T follicular helper cell (primary cell): Measurements from ENCODE around the gene FKBP1C.
"Not testable (repeated sequence)": the region's sequence is repeated elsewhere in the genome, so short reads cannot be mapped to it uniquely, and the experiment has no call there.

ENCODE experiments used
- DNase-seq: peaks from one replicate; pipeline ENCODE4 v3.0.0-alpha.2; 2020; ENCODE audit warnings: low read depth
- total RNA-seq, 2 experiments: gene quantifications; one replicate each; lab custom pipeline; 2026; lab: John Stamatoyannopoulos, UW

Gene FKBP1C
- total RNA-seq = 0.30 to 0.96 reads per million in 2 experiments

DNA sequence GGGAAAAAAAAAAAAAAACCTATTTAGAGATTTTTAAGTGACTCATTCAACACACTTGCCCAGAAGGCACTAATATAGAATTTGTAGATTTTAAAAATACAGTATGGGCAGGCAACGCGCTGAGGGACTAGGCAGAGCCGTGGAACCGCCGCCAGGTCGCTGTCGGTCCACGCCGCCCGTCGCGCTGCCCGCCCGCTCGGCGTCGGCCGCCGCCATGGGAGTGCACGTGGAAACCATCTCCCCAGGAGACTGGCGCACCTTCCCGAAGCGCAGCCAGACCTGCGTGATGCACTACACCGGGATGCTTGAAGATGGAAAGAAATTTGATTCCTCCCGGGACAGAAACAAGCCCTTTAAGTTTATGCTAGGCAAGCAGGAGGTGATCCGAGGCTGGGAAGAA, at the start of gene FKBP1C:
FKBP1C (plus strand) TSS at position 127 of the 400 bp plus-strand sequence.
- not testable (repeated sequence) for DNase-seq

DNA sequence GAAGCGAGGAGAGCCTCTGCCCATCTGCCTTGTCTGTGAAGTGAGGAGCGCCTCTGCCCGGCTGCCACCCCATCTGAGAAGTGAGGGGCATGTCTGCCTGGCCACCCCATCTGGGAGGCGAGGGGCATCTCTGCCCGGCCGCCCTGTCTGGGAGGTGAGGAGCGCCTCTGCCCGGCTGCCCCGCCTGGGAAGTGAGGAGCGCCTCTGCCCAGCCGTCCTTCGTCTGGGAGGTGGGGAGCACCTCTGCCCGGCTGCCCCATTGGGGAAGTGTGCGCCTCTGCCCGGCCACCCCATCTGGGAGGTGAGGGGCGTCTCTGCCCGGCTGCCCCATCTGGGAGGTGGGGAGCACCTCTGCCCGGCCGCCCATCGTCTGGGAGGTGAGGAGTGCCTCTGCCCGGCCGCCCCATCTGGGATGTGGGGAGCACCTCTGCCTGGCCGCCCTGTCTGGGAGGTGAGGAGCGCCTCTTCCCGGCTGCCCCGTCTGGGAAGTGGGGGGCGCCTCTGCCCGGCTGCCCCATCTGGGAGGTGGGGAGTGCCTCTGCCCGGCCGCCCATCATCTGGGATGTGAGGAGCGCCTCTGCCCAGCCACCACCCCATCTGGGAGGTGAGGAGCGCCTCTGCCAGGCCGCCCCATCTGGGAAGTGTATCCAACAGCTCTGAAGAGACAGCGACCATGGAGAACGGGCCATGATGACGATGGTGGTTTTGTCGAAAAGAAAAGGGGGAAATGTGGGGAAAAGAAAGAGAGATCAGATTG, 47.0 kb upstream of the FKBP1C start:
- DNase-seq = not testable (repeated sequence)

DNA sequence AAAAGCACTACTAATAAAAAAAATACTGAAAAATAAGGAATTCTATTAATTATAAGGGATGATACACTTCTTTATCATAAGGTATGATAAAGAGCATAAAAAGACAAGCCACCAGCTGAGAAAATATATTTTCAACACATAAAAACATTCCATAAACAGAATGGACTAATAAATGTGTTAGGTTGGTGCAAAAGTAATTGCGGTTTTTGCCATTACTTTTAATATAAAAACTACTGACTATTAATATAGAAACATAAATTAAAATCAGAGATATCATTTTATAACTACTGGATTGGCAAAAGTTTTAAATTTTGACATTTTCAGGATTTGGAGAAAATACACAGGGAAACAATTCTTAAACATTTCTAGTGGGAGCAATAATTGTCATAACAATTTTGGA, 37.1 kb upstream of the FKBP1C start:
- DNase-seq = no peak

DNA sequence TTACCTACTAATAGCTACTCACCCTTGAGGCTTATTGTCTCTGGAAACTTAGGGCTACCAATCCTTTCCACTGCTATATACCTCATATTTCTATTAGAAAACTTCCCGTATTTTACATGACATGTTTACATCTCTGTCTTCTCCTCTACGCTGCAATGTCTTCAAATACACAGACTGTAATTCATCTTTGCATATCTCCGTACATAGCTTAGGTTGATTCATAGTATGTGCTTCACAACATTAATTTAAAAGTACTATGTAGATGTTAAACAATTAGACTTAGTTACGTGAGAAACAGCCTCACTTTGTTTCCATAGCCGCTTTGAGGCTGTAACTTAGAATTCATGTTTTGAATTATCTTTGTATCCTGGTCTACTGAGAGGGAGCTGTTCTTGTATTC, 35.1 kb upstream of the FKBP1C start:
- no peak for DNase-seq

DNA sequence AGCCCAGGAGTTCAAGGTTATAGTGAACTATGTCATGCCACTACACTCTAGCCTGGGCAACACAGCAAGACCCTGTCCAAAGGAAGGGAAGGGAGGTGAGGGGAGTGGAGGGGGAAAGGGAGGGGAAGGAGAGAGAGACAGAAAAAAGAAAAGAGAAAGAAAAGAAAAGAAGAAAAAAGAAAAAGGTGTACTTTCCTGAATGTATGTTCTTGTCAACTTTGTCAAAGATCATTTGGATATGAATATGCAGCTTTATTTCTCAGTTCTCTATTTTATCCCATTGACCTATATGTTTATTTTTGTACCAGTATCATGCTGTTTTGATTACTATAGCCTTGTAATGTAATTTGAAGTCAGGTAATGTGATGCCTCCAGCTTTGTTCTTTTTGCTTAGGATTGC, 30.9 kb upstream of the FKBP1C start:
- no peak for DNase-seq

DNA sequence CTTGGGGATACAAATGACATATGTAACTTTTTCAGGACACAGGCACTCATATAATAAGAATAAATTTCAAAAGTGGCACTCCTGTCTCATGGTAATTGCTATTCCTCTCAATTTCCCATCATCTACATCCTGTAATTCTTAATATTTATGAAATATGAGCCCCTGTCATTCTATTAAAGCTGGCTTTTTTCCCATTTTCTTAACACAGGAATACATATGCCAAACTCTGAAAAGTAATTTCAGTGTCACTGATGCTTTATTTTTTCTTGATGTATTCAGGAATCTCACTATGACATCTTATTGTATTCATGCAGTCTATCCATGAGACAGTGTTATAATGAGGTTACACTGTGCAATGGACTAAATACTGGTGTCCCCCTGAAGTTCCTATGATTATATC, 24.3 kb upstream of the FKBP1C start:
- no peak for DNase-seq

DNA sequence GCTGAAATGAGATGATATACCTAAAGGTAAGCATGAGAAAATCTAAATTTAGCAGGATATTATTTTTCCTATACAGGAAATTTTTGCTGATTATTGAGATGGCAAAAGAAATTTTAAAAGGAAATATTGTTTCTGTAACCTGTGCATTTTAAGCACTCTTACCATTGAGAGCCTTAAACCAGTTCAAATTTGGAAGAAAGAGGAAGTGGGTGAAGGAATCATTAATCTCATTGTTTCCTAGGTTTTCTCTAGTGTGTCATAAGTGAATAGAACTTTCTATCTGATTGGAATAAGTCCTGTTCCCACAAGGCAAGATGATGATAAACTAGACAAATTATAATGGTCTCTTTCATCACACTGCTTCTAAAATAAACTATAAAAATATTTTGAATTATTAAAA, 22.4 kb upstream of the FKBP1C start:
- no peak for DNase-seq

DNA sequence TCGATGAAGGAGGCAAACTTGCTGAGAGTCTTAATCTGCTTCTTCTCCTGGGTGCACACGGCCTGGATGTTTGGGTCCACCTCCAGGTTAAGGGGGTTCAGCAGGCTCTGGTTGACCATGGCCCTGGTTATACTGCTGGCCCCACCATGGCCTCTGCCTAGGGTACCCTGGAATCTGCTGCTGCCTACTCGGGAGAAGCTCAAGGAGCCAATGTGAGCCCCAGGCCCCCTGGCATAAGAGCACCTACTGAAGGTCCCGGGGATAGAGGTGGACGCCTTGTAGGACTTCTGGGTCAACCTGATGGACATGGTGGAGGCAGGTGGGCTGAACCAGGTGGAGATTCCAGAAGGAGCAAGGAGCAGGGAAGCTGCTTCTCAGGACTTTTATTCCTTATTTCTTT, 17.9 kb upstream of the FKBP1C start:
- no peak for DNase-seq

DNA sequence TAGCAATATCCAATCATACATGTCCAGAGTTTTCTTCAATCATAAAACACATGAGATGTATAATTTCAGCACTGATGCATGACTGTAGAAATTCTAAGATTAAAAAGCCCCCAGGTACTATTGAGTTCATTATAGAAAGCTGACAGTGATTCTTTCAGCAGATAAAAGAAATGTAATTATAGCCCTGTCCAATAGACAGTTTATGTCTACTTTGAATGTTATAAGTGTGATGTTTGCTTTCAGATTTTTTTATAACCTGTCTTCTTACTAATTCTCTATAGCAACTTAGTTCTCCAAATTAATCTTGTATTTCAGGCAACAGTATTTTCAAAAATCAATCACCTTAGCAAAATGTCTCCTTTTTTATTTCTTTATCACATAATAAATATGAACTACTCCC, 13.5 kb upstream of the FKBP1C start:
- no peak for DNase-seq

DNA sequence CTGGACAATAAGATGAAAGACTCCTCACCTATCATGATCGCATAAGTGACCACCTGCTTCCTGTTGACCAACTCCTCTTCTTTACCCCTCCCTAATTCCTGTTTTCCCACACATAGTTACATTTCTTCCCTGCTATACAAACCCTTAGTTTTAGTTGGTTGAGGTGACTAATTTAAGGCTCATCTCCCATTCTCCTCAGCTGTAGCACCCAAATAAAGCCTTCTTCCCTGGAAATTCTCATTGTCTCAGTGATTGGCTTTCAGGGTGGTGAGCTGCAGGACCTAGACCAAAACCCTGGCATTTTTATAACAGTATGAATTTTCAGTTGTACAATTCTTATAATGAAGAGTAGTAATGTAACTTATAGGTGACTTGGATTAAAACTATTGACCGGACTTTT, 2.1 kb downstream of the FKBP1C start:
- DNase-seq = no peak

DNA sequence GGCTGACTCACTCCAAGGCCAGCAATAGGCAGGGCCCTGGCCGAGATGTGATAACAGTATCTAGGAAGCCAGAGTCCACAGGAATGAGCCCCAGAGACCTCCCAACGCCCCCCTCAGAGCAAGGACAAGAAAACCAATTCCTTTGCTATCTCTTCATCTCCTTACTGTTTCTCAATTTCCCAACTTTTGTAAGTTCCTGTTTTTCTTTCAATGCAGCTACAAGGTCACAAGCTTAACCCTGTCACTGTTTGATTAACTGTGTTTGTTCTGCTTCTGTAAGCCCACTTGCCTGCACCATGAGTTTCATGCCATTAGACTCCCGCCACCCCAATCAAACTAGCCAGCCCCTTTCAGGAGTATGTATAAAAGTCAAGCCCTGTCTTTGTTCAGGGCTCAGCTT, 3.5 kb downstream of the FKBP1C start:
- DNase-seq = no peak

DNA sequence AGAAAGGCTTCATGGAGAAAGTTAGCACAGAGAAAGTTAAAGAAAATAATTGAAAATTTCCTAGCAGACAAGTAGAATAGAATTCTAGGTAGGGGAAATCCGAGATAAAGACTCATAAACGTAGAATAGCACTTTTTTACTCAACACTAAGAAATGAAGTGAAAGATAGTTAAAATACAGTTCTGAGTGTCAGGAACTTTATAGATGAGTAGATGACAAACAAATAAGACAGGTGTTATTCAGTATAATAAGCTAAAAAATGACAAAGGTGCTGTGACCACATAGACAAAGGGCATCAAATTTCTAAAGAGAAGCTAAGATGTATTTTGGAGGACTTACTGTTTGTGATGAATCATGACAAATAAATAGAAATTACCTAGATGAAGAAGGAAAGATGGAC, 12.9 kb downstream of the FKBP1C start:
- no peak for DNase-seq

DNA sequence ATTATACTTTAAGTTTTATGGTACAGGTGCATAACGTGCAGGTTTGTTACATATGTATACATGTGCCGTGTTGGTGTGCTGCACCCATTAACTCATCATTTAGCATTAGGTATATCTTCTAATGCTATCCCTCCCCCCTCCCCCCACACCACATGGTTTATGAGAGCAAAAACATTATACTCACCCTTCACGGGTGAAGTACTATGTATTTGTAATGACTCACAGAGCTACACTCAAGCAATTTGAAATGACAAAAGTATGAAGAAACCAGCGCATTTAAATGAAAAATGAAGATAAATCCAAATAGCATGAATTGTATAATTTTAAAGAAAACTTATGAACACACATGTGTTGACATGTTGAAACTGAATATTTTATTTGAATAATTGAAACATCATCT, 14.7 kb downstream of the FKBP1C start:
- DNase-seq = not testable (repeated sequence)

DNA sequence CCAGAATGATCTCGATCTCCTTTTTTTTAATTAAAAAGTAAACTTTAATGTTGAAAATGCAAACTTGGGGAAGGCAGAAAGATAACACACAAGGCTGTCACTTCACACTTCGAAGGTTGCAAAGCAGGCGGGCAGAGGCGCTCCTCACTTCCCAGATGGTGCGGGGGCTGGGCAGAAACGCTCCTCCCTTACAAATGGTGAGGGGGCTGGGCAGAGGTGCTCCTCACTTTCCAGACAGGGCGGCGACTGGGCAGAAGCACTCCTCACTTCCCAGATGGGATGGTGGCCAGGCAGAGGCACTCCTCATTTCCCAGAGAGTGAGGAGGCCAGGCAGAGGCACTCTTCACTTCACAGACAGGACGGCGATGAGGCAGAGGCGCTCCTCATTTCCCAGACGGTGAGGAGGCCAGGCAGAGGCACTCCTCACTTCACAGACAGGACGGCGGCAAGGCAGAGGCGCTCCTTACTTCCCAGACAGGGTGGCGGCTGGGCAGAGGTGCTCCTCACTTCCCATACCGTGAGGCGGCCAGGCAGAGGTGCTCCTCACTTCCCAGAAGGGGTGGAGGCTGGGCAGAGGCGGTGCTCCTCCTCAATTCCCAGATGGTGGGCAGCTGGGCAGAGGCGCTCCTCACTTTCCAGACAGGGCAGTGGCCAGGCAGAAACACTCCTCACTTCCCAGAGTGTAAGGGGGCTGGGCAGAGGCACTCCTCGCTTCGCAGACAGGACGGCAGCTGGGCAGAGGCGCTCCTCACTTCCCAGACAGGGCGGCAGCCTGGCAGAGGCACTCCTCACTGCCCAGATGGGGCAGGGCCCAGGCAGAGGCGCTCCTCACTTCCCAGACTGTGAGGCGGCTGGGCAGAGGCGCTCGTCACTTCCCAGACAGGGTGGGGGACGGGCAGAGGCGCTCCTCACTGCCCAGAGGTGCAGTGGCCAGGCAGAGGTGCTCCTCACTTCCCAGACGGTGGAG, 16.9 kb downstream of the FKBP1C start:
- not testable (repeated sequence) for DNase-seq

DNA sequence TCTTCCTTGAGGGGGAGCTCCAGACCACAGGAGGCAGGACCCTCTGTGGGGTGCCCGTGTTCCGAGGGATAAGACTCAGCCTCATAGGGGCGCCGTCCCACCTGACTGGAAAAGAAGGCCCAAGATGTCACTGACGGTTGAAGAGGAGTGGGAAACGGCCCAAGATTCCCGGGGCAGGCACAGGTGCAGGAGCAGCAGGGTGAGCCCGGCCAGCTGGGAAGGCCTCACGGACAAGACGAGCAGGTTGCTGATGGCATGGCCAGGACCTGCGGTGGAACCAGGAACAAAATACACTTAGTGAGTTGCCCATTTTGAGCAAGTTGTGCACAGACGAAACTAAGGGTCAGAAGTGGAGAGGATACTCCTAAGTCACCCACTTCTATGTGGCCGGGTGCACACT, 18.8 kb downstream of the FKBP1C start:
- DNase-seq = not testable (repeated sequence)

DNA sequence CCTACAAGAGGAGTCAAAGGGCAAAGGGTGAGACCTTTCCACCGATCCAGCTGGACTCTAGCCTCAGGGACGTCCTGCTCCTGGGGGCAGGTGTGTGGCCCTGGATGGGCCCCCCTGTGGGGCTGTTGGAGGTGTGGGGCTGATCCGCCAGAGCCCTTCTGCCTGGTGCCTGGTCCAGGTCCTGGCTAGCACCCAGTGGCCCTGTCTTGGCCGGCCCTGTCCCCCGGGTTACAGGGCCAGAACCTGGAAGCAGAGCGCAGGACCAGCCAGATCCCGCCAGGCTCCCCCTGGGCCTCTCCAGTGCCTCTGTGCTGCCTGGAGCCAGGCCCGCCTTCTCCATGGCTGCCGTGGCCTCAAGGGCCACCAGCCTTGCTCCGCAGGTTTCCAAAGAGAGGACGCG, 19.2 kb downstream of the FKBP1C start:
- DNase-seq = not testable (repeated sequence)

DNA sequence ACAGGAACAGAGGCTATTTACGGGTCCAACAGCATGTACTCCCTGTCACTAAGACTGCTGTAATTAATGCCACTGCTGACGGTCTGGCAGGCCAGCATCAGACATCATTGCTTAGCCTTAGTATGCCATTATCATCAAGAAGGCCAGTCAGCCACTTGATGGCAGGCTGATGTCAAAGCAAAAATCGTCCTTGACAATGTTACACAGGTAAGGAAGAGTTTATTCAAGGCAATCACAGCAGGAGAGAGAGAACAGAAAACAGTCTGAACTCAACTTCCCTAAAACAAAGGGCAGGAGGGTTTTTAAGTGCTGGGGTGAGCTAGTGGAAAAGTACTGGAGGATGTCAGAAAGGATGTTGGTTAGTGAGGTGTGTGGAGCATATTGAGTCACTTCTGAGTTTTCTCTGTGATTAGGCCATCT, 25.1 kb downstream of the FKBP1C start:
- DNase-seq = no peak

DNA sequence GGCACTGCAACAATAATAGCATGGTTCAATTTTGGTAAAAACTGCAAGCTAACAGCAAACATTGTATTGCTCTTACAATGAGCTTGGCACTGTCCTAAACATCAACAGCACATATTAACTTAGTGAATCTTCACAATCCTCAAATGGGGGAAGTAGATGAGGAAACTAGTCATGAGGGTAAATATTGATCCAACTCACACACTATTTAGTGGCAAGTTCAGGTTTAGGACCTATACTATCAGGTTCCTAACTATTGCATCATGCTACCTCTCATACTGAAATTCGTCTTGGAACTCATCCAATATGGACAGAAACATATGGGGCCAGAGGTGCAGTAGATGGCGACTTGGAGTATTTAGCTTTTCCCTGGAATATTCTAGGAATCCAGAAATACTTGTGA, 34.2 kb downstream of the FKBP1C start:
- no peak for DNase-seq

DNA sequence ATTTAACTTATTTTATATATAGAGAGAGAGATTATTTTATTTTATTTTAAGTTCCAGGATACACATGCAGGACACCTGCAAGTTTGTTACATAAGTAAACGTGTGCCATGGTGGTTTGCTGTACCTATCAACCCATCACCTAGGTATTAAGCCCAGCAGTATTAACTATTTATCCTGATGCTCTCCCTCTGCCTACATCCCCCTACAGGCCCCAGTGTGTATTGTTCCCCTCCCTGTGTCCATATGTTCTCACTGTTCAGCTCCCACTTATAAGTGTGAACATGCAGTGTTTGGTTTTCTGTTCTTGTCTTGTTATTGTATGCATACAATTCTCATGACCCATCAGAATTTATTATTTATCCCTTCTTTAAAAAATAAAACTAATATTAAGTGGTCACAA, 34.6 kb downstream of the FKBP1C start:
- DNase-seq = no peak

DNA sequence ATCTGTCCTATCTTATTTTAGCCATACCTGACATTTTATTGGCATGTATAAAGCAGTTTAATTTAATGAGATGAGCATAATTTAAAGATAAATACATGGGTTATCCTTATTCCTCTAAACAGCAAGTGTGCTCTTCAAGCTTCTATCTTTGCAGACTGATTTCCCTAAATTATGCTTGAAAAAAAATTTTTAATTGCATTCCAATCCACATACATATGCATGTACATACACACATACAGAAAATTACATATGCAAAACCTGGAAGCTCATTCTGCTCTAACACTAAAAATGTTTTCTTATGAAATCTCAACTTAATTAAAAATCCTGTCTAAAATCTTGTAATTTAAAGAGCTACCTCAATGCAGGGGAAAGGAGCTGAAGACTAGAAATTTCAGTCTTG, 35.3 kb downstream of the FKBP1C start:
- no peak for DNase-seq

DNA sequence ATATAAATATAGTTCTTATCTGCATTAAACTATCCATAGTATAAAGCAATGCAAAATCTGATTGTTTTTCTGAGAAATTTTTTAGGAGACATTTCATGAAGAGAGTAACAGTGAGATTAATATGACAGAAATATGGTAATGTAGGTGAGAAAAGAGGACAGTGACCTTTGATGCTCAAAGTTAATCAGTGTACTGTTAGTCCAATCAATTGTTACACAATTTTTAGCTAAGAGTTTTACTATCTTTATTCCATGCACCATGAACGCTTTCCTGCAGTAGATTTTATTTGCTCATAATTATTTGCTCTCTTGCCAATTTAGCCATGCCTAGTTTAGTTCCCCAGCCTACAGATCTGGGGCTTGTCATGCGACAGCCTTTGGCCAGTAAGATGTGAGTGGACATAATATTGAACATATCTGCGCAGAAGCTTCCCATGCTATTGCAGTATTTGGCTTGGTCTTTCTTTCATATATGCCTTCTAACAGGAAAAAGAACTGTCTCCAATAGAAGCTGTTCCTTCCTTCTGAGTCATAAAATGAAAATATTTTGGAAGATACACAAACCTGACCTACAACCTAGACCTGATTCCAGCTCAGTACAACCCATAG, 38.7 kb downstream of the FKBP1C start:
- no peak for DNase-seq

DNA sequence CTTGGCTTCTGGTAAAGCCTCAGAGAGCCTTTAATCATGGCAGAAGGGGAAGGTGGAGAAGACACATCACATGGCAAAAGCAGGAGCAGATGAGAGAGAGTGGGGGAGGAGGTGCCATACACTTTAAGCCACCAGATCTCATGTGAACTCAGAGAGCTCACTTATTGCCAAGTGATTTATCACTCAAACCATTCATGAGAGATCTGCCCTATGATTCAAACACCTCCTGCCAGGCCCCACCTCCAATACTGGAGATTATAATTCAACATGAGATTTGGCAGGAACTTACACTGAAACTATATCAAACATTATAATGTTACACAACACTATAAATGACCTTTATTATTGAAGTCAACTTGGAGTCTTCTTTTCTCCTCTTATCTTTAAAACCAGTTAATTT, 47.9 kb downstream of the FKBP1C start:
- no peak for DNase-seq

DNA sequence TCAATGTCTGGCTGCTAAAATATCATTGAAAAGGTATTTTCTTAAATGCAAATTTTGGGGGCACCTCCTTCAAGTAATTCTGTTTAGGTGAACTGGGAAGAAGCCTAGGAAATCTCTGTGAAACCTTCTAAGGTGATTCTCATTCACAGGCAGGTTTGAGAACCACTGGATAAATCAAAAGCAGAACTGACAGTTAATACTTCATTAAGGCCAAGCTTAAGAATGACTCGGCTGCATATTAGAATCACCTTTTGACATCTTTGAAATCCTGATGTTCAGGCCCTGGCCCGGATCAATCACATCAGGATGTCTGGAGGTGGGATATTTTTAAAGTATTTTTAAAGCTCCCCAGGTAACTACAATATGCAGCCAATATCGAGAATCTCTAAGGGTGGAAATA, 50.6 kb downstream of the FKBP1C start:
- no peak for DNase-seq
